SK-N-MC (cell line): ENCODE results near the gene OR52E2.

Experiments
- DNase-seq: peaks from one replicate; pipeline ENCODE4 v3.0.0-alpha.2; 2011; ENCODE audit warnings: low read depth, low spot score
- H3K27ac ChIP-seq: fragments of 200-600 bp; sonication (generic); 2 replicates; pipeline ENCODE4 v1.5.1; 2016; ENCODE audit warnings: mixed run types
- H3K36me3 ChIP-seq: fragments of 200-600 bp; sonication (generic); 2 replicates; pipeline ENCODE4 v1.6.1; 2017; ENCODE audit warnings: antibody characterized with exemption, low read length, mixed read lengths; ENCODE audit not compliant: insufficient read depth
- H3K4me3 ChIP-seq: fragments of 200-600 bp; sonication (generic); 2 replicates; pipeline ENCODE4 v1.5.1; 2016
- H3K9ac ChIP-seq: fragments of 200-600 bp; sonication (generic); 2 replicates; pipeline ENCODE4 v1.8.0; 2017; ENCODE audit warnings: mixed run types, mixed read lengths; ENCODE audit not compliant: insufficient read length
- H3K9me3 ChIP-seq: fragments of 200-600 bp; sonication (generic); 2 replicates; pipeline ENCODE4 v1.6.1; 2017; ENCODE audit warnings: low read depth, mild to moderate bottlenecking, antibody characterized with exemption, low read length, moderate library complexity, mixed read lengths
- EZH2 ChIP-seq: fragments of 200-600 bp; sonication (generic); IDR thresholded peaks from one replicate; pipeline ENCODE4 v1.6.1; 2017; ENCODE audit warnings: antibody characterized with exemption
- FOXP2 ChIP-seq: optimal IDR thresholded peaks from 2 replicates; pipeline ENCODE3; 2011; ENCODE audit warnings: mild to moderate bottlenecking, moderate library complexity; ENCODE audit not compliant: insufficient read depth; ENCODE audit errors: extremely low read length, control extremely low read depth
- POLR2AphosphoS5 ChIP-seq: IDR thresholded peaks from 2 replicates; pipeline ENCODE4 v1.6.1; 2012; ENCODE audit warnings: mild to moderate bottlenecking, low read depth, low read length, borderline replicate concordance

The OR52E2 gene

DNA sequence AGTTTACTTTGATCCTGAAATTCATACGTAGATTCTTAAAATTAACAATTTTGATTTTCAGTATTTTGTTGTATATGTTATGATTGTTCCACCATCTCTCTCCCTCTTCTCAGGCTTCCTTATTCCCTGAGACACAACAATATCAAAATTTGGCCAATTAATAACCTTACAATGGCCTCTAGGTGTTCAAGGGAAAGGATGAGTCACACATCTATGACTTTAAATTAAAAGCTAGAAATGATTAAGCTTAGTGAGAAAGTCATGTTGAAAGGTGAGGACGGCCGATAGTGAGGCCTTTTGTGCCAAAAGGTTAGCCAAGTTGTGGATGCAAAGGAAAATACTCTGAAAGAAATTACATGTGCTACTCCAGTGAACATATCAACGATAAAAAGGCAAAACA, 18.6 kb downstream of the OR52E2 start:
- TF ChIP-seq FOXP2 = no peak
- TF ChIP-seq EZH2 = no peak
- no peak for TF ChIP-seq POLR2AphosphoS5
- Histone ChIP-seq H3K36me3 (no peaks in the 10 kb centered on the region), H3K9ac (no peak overlapping the region), H3K4me3 (no peak overlapping the region), H3K27ac (no peak overlapping the region), H3K9me3 (no peaks in the 10 kb centered on the region)
- DNase-seq = no peak

- DNase-seq = no peak
- Histone ChIP-seq H3K9me3 (no peaks in the 10 kb centered on the region), H3K4me3 (no peak overlapping the region), H3K36me3 (no peaks in the 10 kb centered on the region), H3K27ac (no peak overlapping the region), H3K9ac (no peak overlapping the region)
- TF ChIP-seq POLR2AphosphoS5 (no peak), EZH2 (no peak), FOXP2 (no peak)
These were observed 21.1 kb downstream of the OR52E2 start for GRCh38 chr11:5038341-5038740.

DNA sequence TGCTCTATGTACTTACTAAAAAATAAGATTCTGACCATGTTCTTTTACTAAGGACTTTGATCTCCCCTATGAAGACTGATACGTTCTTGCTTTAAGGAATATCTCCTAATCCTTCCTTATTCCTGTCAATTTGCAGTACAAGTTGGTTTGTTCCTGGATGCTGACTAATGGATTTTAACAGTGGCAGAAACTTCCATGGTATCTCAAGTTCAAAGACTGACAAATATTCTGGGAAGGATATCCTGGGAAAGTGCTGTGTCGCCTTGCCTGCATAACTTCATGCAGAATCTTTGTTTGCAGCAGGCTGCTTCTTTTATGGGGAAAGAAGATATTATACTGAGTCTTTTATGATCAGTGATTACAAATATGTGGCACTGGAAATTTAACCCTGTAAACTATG, 21.5 kb downstream of the OR52E2 start:
- TF ChIP-seq POLR2AphosphoS5 (no peak), FOXP2 (no peak), EZH2 (no peak)
- Histone ChIP-seq H3K27ac (no peak overlapping the region), H3K36me3 (no peaks in the 10 kb centered on the region), H3K9ac (no peak overlapping the region), H3K4me3 (no peak overlapping the region), H3K9me3 (no peaks in the 10 kb centered on the region)
- DNase-seq = no peak

DNA sequence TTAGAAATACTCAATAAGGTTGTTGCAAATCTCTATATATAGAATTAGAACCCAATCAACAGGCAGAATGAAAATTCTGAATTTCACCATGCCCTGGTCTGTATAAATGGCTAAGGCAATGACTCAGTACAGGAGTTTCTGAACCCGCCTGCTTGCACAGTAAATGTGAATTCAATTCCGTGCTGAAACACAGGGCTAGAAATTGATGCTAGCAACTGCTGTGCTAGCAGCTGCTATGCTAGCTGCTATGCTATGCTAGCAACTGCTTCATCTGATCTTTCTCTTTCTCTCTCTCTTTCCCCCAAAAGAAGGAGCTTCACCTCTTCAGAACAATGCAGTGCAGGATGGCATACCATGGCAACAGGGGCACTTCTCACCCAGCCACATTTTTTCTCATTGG, 22.8 kb downstream of the OR52E2 start:
- no peak overlapping the region for H3K9ac ChIP-seq
- H3K4me3 ChIP-seq = no peak overlapping the region
- DNase-seq = no peak
- no peaks in the 10 kb centered on the region for H3K36me3 ChIP-seq
- no peaks in the 10 kb centered on the region for H3K9me3 ChIP-seq
- no peak overlapping the region for H3K27ac ChIP-seq
- TF ChIP-seq EZH2 (no peak), FOXP2 (no peak), POLR2AphosphoS5 (no peak)

GRCh38 chr11:5021996-5022395, 37.4 kb downstream of the OR52E2 start:
- TF ChIP-seq POLR2AphosphoS5 = no peak
- TF ChIP-seq FOXP2 = no peak
- no peak for TF ChIP-seq EZH2
- no peak overlapping the region for H3K9ac ChIP-seq
- H3K9me3 ChIP-seq = no peaks in the 10 kb centered on the region
- no peak overlapping the region for H3K4me3 ChIP-seq
- DNase-seq = no peak
- H3K27ac ChIP-seq = no peak overlapping the region
- H3K36me3 ChIP-seq = no peaks in the 10 kb centered on the region

- no peak for TF ChIP-seq EZH2
- TF ChIP-seq FOXP2 = no peak
- TF ChIP-seq POLR2AphosphoS5 = no peak
- Histone ChIP-seq H3K27ac (no peak overlapping the region), H3K9ac (no peak overlapping the region), H3K36me3 (no peaks in the 10 kb centered on the region), H3K4me3 (no peak overlapping the region), H3K9me3 (no peaks in the 10 kb centered on the region)
- DNase-seq = no peak
These were observed 46.4 kb downstream of the OR52E2 start for GRCh38 chr11:5013012-5013411.

DNA sequence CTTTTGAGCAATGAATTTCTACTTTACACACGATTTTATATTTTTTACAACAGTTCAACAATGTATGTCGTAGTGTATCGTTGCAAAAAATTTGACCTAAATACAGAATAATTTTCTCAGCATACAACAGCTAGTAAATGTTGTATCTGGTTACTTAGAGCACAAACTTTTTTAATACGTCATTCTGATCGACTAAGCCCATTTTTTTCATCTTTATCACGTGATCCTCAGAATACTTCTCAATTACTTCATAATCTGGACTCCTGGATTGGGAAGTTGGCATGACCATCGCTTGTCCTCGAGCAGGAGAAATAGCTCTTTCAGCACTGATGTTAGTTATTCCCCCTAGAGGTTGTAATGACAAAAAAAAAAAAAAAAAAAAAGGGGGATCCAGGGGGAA, 48.2 kb downstream of the OR52E2 start:
- no peak overlapping the region for H3K27ac ChIP-seq
- H3K4me3 ChIP-seq = no peak overlapping the region
- no peaks in the 10 kb centered on the region for H3K9me3 ChIP-seq
- no peak for DNase-seq
- no peak overlapping the region for H3K9ac ChIP-seq
- TF ChIP-seq FOXP2 = no peak
- no peak for TF ChIP-seq EZH2
- TF ChIP-seq POLR2AphosphoS5 = no peak
- no peaks in the 10 kb centered on the region for H3K36me3 ChIP-seq
